Activated T-cell treated with anti-CD3 and anti-CD28 coated beads, Interleukin-2, amount 50 U/mL, for 48 hours (primary cell): Measurements from ENCODE around the gene RALGPS2.

Source experiments
- DNase-seq, 2 experiments: peaks; one replicate each; pipeline ENCODE4 v3.0.0-alpha.2; 2020

Gene RALGPS2

GRCh38 chr1:178724728-178725465 is at the start of gene RALGPS2:
RALGPS2 (plus strand) TSS chr1:178725244; CDS start chr1:178776765, 51,521 bp downstream.
- peak; percentile 55 to 69 for DNase-seq

GRCh38 chr1:178679237-178679636 is 45.8 kb upstream of the RALGPS2 start:
- no peak for DNase-seq

GRCh38 chr1:178682429-178682828 is 42.6 kb upstream of the RALGPS2 start:
- no peak for DNase-seq

GRCh38 chr1:178682886-178683285 is 42.2 kb upstream of the RALGPS2 start:
- DNase-seq: no peak

- no peak for DNase-seq
These were observed 41.8 kb upstream of the RALGPS2 start for GRCh38 chr1:178683291-178683690.

GRCh38 chr1:178684111-178684510 is 40.9 kb upstream of the RALGPS2 start:
- no peak for DNase-seq

GRCh38 chr1:178684542-178685000 is 40.5 kb upstream of the RALGPS2 start:
- no peak for DNase-seq

GRCh38 chr1:178686407-178686806 is 38.6 kb upstream of the RALGPS2 start:
- no peak for DNase-seq

- DNase-seq: no peak
These were observed 36.8 kb upstream of the RALGPS2 start for GRCh38 chr1:178688244-178688643.

GRCh38 chr1:178689769-178690168 is 35.3 kb upstream of the RALGPS2 start:
- DNase-seq: no peak

GRCh38 chr1:178690496-178690895 is 34.5 kb upstream of the RALGPS2 start:
- no peak for DNase-seq

- no peak for DNase-seq
These were observed 32.3 kb upstream of the RALGPS2 start for GRCh38 chr1:178692564-178693327.

GRCh38 chr1:178693366-178693765 is 31.7 kb upstream of the RALGPS2 start:
- no peak for DNase-seq

GRCh38 chr1:178694923-178695525 is 30.0 kb upstream of the RALGPS2 start:
- DNase-seq: no peak

GRCh38 chr1:178702146-178702545 is 22.9 kb upstream of the RALGPS2 start:
- no peak for DNase-seq

GRCh38 chr1:178704833-178705232 is 20.2 kb upstream of the RALGPS2 start:
- DNase-seq: no peak

GRCh38 chr1:178706432-178706831 is 18.6 kb upstream of the RALGPS2 start:
- no peak for DNase-seq

- no peak for DNase-seq
These were observed 11.8 kb upstream of the RALGPS2 start for GRCh38 chr1:178713259-178713658.

- no peak for DNase-seq
These were observed 10.6 kb upstream of the RALGPS2 start for GRCh38 chr1:178714453-178714852.

- DNase-seq: no peak
These were observed 8.9 kb upstream of the RALGPS2 start for GRCh38 chr1:178716111-178716510.

- no peak for DNase-seq
These were observed 6.5 kb upstream of the RALGPS2 start for GRCh38 chr1:178718520-178718919.

GRCh38 chr1:178723546-178723945 is 1.5 kb upstream of the RALGPS2 start:
- no peak for DNase-seq

- DNase-seq: no peak
These were observed 692 bp upstream of the RALGPS2 start for GRCh38 chr1:178724376-178724727.
